CD4-positive, alpha-beta T cell treated with Interleukin-17A for 1 hour (primary cell): ENCODE results near the gene KLF13.
A peak's percentile ranks its signal among the peaks of the same experiment; 100 is the strongest.

Experiments
- DNase-seq: peaks from one replicate; pipeline ENCODE4 v3.0.0-alpha.2; 2020

The KLF13 gene

GRCh38 chr15:31317421-31318327, 9.0 kb upstream of the KLF13 start:
- DNase-seq: no peak

- DNase-seq: no peak
Measured at GRCh38 chr15:31318429-31318828, 8.2 kb upstream of the KLF13 start.

- DNase-seq: no peak
Measured at GRCh38 chr15:31320022-31320421, 6.6 kb upstream of the KLF13 start.

GRCh38 chr15:31321418-31321817, 5.2 kb upstream of the KLF13 start:
- no peak for DNase-seq

- no peak for DNase-seq
Measured at GRCh38 chr15:31322504-31322903, 4.1 kb upstream of the KLF13 start.

- DNase-seq: no peak
Measured at GRCh38 chr15:31323627-31324026, 3.0 kb upstream of the KLF13 start.

- no peak for DNase-seq
Measured at GRCh38 chr15:31324186-31324585, 2.4 kb upstream of the KLF13 start.

- no peak for DNase-seq
Measured at GRCh38 chr15:31324806-31325594, 1.6 kb upstream of the KLF13 start.

GRCh38 chr15:31325595-31326155, 960 bp upstream of the KLF13 start:
- DNase-seq: peak; percentile 67

- DNase-seq: peak; percentile 77
Measured at GRCh38 chr15:31326875-31327668, 437 bp downstream of the KLF13 start.

GRCh38 chr15:31327669-31328427, 1.2 kb downstream of the KLF13 start:
- peak; percentile 86 for DNase-seq

GRCh38 chr15:31328428-31328968, 1.9 kb downstream of the KLF13 start:
- peak; percentile 75 for DNase-seq

- peak; percentile 46 for DNase-seq
Measured at GRCh38 chr15:31328969-31329639, 2.5 kb downstream of the KLF13 start.

GRCh38 chr15:31329640-31330010, 3.0 kb downstream of the KLF13 start:
- no peak for DNase-seq

- DNase-seq: no peak
Measured at GRCh38 chr15:31330111-31330785, 3.6 kb downstream of the KLF13 start.

- DNase-seq: no peak
Measured at GRCh38 chr15:31330836-31331235, 4.2 kb downstream of the KLF13 start.

GRCh38 chr15:31331389-31331788, 4.8 kb downstream of the KLF13 start:
- DNase-seq: no peak

- no peak for DNase-seq
Measured at GRCh38 chr15:31332020-31332680, 5.5 kb downstream of the KLF13 start.

- DNase-seq: no peak
Measured at GRCh38 chr15:31332681-31333071, 6.0 kb downstream of the KLF13 start.

- no peak for DNase-seq
Measured at GRCh38 chr15:31333119-31333518, 6.5 kb downstream of the KLF13 start.
